HG02970 (cell line): ENCODE measurements around the gene POFUT2.
"Not testable (repeated sequence)": the region's sequence is repeated elsewhere in the genome, so short reads cannot be mapped to it uniquely, and the experiment has no call there.

Experiments
- ATAC-seq: cut with Tn5 transposase; IDR thresholded peaks from one replicate; pipeline ENCODE4 v1.9.1; 2021; ENCODE audit warnings: mild to moderate bottlenecking, moderate library complexity, moderate number of reproducible peaks; ENCODE audit not compliant: unreplicated experiment, low FRiP score

POFUT2 gene

DNA sequence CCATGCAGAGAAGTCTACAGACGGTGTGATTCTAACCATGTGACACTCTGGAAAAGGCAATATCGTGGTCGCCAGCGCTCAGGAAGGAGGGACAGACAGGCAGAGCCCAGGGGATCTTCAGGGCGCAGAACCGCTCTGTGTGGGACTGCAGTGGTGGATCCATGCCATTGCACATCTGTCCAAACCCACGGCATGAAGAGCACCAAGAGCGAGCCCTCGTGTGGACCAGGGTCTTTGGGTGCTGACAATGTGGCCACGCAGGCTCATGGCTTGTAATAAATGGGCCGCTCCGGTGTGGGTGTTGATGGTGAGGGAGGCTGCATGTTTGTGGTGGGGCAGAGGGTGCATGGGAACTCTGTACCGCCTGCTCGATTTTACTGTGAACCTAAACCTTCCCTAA is 25.3 kb upstream of the POFUT2 start:
- no peak for ATAC-seq

GRCh38 chr21:45312296-45312695 is 24.6 kb upstream of the POFUT2 start:
- ATAC-seq: no peak

- ATAC-seq: no peak
Measured at GRCh38 chr21:45310459-45310858, 22.8 kb upstream of the POFUT2 start.

DNA sequence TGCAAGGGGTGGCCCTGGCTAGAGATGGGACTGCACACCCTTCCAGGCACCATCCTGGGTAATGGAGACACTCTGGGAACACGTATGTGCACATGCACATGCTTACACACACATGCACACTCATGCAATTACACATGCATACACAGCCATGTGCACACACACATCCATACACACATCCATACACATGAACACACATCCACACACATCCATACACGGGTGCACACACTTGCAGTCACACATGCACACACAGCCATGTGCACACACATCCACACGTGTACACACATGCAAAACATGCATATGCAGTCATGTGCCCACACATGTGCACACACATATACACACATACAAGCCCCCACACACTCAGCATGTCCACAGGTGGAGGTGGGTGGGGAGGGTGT is 22.3 kb upstream of the POFUT2 start:
- ATAC-seq: no peak

- no peak for ATAC-seq
Measured at GRCh38 chr21:45309069-45309986, 21.6 kb upstream of the POFUT2 start.

- ATAC-seq: no peak
Measured at GRCh38 chr21:45308194-45309068, 20.7 kb upstream of the POFUT2 start.

GRCh38 chr21:45307597-45308158 is 20.0 kb upstream of the POFUT2 start:
- not testable (repeated sequence) for ATAC-seq

DNA sequence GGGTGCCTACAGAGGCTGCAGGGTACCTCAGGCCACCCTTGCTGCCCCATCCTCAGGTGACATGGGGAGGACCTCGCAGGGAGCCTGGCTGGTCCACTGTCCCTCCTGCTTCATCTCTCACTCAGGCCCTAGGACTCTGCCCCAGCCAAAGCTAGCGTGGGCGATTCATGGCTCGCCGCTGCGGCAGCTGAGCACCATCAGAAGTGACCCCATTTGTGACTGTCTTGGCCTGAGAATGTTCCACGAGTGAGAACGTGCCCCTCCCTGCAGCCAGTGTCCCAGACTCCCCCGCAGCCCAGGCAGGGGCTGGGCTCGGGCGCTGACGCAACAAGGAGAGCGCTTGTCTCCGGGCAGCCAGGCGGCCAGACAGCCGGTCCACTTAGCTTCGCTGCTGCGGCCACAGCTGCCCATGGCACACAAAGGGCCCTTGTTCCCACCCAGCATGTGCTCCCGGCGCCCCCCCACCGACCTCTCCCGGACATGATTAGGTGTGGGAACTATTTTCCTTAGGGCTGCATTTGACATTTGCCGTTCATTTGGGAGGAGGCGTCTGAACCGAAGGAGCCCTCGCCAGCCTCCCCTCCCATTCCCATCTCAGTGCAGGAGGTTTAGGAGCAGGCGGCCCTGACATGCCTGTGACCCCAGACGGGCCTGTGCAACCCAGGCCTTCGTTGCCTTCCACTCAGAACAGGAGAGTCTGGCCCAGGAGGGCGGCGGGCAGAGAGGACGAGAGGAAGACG is 19.3 kb upstream of the POFUT2 start:
- no peak for ATAC-seq

DNA sequence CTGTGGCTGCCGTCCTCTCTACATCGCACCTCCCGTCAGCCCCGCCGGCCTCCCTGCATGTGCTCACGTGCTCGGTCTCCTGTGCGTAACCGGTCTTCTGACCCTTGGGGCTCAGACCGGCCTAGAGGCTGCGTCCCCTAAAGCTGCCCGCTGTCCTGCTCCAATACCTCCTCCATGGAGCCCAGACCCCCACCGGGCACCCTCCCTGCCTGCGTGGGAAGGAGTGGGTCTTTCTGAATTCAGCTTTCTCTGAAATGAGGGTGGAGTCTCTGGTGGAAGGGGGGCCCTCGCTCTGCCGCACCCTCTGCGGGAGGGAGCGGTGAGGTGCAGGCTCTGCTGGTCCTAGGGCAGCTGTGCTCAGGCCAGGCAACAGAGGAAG is 18.7 kb upstream of the POFUT2 start:
- no peak for ATAC-seq

GRCh38 chr21:45305836-45306235 is 18.1 kb upstream of the POFUT2 start:
- ATAC-seq: no peak

- no peak for ATAC-seq
Measured at GRCh38 chr21:45304945-45305344, 17.2 kb upstream of the POFUT2 start.

DNA sequence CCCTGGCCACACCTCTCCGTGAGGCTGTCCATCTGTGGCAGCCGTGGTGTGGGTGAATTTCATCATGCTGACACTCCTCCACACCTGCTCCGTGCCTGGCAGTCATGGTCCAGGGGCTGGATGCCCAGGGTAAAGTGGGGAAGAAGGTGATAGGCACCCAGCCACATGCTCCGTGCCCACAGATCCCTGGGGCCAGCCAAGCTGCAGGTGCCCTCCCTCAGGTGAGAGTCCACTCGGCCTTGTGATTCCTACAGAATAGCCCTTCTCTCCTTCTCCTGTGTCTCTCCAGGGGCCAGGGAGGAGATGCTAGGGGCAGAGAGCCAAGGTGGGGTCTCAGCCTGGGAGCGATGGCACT is 16.8 kb upstream of the POFUT2 start:
- ATAC-seq: no peak

DNA sequence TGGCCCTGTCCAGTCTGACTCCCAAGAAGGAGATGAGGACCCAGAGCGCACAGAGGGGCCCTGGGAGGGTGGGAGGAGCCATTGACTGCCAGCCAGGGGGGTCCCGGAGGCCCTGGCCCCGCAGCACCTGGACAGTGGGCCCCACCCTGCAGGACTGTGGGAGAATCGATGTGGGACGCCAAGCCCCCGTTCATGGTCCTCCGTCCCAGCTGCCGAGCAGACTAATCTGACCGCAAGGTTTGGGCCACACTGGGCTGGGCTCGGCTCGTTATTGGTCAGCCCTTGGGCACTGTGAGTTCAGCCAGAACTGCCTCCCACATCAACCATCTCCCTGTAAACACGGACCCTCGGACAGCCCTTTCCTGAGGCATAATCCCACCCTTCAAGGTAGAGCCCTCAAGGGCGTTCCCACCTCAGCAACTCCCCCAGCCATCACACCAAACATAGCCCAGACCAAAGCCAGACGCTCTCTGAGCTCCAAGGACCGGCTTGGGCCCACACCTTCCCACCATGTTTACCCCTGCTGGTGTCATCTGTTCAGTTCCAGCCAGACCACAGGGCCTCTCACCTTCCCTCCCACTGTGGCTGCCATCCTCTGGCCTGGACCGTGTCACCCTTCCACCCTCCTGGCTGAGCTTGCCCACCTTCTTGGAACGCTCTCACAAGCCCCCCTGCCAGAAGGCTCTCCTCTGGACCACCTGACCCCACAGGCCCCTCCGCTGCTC is 16.2 kb upstream of the POFUT2 start:
- ATAC-seq: no peak

DNA sequence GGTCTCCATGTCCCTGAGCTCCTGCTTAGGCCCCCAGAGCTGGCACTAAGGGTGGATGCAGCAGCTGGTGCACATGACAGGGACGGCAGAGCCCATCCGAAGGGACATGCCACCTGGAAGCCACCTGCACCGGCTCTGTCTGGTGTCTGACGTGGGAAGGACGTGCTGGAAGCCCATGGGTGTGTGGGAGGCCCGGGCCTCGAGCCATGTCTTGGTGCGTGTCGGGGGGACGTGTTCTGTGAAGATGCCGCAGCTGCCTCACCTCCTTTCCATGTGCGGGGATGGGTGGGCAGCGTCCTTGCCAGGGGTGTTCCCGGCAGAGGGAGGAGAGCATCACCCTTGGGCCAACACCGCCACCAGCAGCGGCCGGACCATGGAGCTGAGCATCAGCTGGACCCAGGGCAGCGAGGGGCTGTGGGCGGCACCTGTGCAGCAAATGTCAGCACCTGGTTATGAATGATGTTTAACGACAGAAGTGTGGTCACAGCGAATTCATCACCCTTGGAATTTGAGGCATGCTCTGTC is 15.5 kb upstream of the POFUT2 start:
- ATAC-seq: no peak

DNA sequence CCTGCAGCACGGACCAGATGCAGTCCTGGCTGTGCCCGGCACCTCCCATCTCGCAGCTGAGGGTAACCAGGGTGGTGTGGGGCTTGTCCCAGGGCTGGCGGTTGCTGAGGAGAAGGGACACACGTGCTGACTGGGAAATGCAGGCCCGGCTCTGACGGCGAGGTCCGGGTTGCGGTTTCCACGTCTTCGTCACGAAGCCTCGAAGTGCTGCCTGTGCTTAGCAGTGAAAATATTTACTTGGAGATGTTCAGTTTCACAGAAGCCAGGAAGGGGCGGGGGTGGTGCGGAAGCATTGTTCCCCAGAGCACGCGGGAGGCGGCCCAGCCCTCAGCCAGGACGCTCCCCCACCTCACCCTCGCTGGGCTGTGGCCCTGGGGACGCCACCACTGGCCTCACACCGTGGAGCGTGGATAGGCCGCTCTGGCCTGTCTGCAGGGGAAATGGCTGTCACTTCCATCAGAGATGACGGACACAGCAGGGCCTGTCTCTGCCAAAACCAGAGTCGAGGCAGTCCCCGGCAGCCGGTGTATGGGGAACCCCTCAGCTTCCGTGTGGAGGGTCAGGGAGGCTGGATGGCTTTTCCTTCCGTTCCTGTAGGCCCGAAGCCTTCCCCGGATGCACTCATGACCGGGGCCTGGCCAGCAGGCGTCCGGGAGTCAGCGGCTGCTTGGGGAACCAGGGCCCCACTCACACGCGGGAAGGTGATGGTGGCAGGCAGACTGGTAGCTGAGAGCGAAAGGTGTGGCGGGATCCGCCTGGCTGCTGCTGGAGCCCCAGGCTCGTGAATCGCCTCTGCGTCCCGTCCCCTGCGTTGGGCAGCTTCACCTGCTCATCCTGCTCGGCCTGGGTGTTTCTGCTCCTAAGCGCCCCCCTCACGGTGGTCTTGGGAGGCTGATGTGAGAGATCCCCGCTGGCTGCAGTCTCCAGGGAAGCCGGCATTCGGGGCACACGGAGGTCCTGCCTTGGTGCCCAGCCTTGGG is 14.7 kb upstream of the POFUT2 start:
- no peak for ATAC-seq

DNA sequence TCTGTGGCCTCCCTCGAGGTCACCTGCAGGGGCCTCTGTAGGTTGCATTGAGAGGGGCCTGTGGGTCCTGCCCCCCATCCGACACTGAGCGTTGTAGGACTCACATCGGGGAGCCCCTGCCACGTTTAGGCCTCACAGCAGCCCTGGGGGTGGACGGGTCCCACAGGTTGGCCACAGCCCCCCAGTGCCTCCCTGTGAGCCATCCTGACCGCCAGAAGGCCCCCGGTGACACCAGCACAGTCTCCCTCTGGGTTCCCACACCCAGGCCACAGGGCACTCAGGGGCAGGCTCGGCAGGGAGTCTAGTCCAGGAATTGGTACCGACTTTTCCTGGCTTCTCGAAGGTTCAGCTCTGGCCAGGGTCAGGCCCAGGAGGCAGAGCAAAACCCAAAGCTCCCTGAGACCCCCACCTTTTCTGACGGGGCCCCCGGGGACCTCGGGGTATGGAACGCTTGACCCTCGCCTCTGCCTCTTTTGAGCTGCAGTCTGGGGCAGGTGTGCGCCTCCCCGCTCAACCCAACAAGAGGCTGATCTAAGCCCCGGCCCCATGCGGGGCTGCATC is 13.9 kb upstream of the POFUT2 start:
- ATAC-seq: no peak

DNA sequence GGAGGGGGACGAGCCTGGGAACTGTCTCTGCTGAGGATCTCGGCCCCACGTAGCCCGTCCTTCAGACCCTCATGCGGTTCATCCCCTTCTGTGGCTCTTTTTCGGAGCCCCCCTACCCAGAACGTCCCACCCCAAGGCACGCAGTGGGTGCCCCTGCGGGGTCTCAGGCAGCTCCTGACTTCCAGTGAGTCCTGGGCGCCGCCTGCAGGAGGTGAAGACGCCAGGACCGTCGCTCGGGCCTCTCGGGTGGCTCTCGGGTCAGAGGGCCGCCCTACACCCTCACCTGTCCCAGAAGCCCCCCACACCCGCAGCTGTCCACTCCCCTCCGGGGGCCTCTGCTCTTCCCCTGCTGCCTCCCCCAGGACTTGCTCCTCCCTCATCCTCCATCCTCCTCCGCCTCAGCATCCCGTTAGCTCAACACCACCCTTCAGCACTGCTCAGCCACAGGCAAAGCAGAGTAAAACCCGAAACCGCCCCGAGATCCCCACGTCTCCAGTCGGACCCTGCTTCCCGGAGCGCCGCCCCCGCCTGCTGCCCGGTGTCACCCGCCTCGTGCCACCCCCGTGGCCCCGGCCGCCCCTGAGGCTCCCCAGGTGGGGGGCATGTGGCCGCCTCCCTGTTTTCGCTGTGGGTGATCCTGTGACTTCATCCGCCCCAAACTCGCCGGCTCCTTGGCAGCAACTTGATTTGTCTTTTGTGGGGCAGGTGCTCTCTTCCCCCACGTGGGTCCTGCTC is 13.3 kb upstream of the POFUT2 start:
- no peak for ATAC-seq
